Activated naive CD4-positive, alpha-beta T cell treated with anti-CD3 and anti-CD28 coated beads, Interleukin-2, amount 50 U/mL, for 16 hours (primary cell): ENCODE results near the gene CDC7.

Experiments used
- DNase-seq: peaks from one replicate; pipeline ENCODE4 v3.0.0-alpha.2; 2020

CDC7 gene

GRCh38 chr1:91549041-91549735 lies 48.5 kb downstream of the CDC7 start:
- no peak for DNase-seq

GRCh38 chr1:91550961-91551360 lies 50.3 kb downstream of the CDC7 start:
- no peak for DNase-seq

GRCh38 chr1:91552091-91552490 lies 51.4 kb downstream of the CDC7 start:
- no peak for DNase-seq

GRCh38 chr1:91552596-91552995 lies 51.9 kb downstream of the CDC7 start:
- no peak for DNase-seq

- no peak for DNase-seq
These were observed 52.5 kb downstream of the CDC7 start for GRCh38 chr1:91553177-91553591.

- DNase-seq, result no peak
These were observed 54.6 kb downstream of the CDC7 start for GRCh38 chr1:91555074-91555730.

- DNase-seq, result peak; percentile 58
These were observed 55.3 kb downstream of the CDC7 start for GRCh38 chr1:91555821-91556531.

GRCh38 chr1:91556556-91556955 lies 55.9 kb downstream of the CDC7 start:
- no peak for DNase-seq

GRCh38 chr1:91557039-91557690 lies 56.5 kb downstream of the CDC7 start:
- no peak for DNase-seq

GRCh38 chr1:91557826-91558225 lies 57.2 kb downstream of the CDC7 start:
- no peak for DNase-seq

GRCh38 chr1:91559046-91559750 lies 58.5 kb downstream of the CDC7 start:
- no peak for DNase-seq

GRCh38 chr1:91559838-91560565 lies 59.4 kb downstream of the CDC7 start:
- no peak for DNase-seq

GRCh38 chr1:91564888-91565701 lies 64.4 kb downstream of the CDC7 start:
- no peak for DNase-seq

GRCh38 chr1:91567583-91567982 lies 66.9 kb downstream of the CDC7 start:
- no peak for DNase-seq

- no peak for DNase-seq
These were observed 67.6 kb downstream of the CDC7 start for GRCh38 chr1:91568261-91568660.

GRCh38 chr1:91569411-91570119 lies 68.9 kb downstream of the CDC7 start:
- no peak for DNase-seq

- DNase-seq, result no peak
These were observed 69.4 kb downstream of the CDC7 start for GRCh38 chr1:91570120-91570448.

GRCh38 chr1:91572044-91572443 lies 71.4 kb downstream of the CDC7 start:
- no peak for DNase-seq
